IPS-20b (cell line): Measurements from ENCODE around the gene PRKACG.

Experiments used
- H3K27ac ChIP-seq: one replicate; pipeline ENCODE4 v1.5.1; 2013; ENCODE audit warnings: low read length
- H3K27me3 ChIP-seq: 2 replicates; pipeline ENCODE4 v1.6.1; 2013; ENCODE audit warnings: mild to moderate bottlenecking, low read length, inconsistent platforms; ENCODE audit not compliant: insufficient read depth
- H3K36me3 ChIP-seq: 2 replicates; pipeline ENCODE4 v1.6.1; 2013; ENCODE audit warnings: low read depth, mild to moderate bottlenecking, inconsistent platforms, low read length, moderate library complexity; ENCODE audit not compliant: insufficient read depth
- H3K4me1 ChIP-seq: 2 replicates; pipeline ENCODE4 v1.6.1; 2013; ENCODE audit warnings: mild to moderate bottlenecking, control low read depth, inconsistent platforms, low read length, moderate library complexity; ENCODE audit not compliant: insufficient read depth
- H3K4me3 ChIP-seq: 2 replicates; pipeline ENCODE4 v1.5.1; 2013; ENCODE audit warnings: mild to moderate bottlenecking, low read length, inconsistent platforms
- H3K9ac ChIP-seq: 2 replicates; pipeline ENCODE4 v1.6.1; 2013; ENCODE audit warnings: low read depth, mild to moderate bottlenecking, inconsistent platforms, low read length, moderate library complexity
- H3K9me3 ChIP-seq: 2 replicates; pipeline ENCODE4 v1.6.1; 2013; ENCODE audit warnings: mild to moderate bottlenecking, low read depth, low read length, inconsistent platforms; ENCODE audit not compliant: insufficient read depth

The PRKACG gene

DNA sequence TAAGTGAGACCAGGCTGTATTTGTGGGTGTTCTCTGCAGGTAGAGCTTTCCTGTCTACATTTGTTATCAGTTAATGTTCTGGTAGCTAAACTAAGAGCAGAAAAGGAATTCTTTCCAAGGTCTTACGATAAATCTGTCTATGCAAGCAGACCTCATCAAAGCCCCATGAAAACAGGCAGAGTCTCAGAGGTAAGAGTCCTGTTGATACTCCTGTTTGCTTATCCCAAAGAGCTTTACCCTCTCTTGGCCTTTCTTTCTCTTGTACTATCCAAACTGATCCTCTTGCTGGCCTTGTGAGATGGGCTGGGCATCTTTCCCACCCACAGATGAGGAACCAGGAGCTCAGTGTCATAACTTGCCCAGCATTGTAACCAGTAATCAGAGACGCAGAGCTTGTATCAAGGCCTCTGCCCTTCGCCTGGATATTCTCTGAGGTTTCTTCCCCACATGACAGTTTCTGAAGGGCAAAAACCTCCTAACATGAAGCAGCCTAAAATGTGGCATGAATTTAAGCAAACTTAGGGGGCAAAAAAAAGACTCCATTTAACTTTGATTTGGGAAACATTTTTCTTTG is 33.5 kb downstream of the PRKACG start:
- H3K9me3 ChIP-seq, result peaks cover 13% of the 10 kb centered on the region

DNA sequence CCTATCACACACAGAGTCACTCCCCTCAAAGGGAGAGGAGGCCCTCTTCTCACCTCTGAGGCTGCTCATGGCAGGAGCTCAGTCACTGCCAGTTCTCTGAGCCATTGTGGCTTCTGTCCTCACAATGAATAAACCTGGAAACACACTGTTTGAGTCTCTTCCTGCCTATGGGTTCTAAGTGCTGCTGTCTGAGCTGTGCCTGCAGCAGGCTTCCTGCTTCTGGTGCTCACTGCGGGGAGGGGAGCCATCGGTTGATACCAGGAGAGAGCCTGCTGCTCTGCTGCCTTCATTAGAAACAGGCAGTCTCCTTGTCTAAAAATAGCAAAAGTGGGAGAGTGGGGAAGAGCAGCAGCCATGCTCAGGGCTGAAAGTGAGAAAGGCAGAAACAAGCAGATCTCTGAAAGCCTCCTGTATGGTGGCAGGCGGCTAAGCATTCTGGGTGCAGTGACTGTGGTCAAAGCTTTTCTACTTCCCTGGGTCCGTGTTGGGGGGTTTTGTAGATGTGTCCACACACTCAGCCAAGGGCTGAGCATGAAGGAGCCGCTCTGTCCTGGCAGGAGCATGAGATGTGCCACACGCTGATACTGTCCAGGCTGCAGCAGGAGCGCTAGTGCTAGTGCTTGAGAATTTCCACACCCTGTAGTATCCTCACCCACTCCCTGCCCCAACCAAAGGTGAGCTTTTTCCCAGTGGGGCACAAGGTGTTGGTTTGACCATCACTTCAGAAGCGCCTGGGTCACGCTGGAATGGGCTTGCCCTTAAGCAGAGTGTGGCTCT is 34.2 kb downstream of the PRKACG start:
- Histone ChIP-seq H3K27ac (no peak overlapping the region), H3K9ac (0 out of 2 replicates have a peak overlapping the region, but pooled peaks have one; percentile 11), H3K4me1 (peaks cover 10% of the 10 kb centered on the region; the same call in 1 of the 2 replicates)

More for the DNA sequence above, 33.5 kb downstream of the PRKACG start:
- H3K27ac ChIP-seq, result no peak overlapping the region
- no peaks in the 10 kb centered on the region for H3K27me3 ChIP-seq
- H3K4me3 ChIP-seq, result no peak overlapping the region
- H3K9ac ChIP-seq, result 0 out of 2 replicates have a peak overlapping the region, but pooled peaks have one; percentile 11
- H3K4me1 ChIP-seq, result peaks cover 10% of the 10 kb centered on the region; the same call in 1 of the 2 replicates
- H3K36me3 ChIP-seq, result no peaks in the 10 kb centered on the region

DNA sequence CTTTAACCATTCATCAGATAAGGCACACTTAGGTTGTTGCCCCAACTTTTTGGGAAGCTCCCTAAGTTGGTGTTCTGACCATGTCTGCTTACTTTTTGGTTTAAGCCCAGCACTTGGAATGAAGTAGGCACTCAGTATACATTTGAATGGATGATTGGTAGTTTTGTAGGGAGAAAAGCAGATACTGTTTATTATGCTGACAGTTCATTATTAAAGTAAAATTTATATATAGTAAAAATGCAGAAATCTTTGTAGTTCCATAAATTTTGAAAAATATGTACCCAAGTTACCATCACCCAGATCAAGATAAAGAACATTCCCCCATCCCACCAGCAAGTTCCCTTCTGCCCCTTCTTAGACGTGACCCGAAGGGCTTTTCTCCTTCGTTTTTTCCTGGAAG is 35.4 kb downstream of the PRKACG start:
- Histone ChIP-seq H3K27ac (no peak overlapping the region), H3K9me3 (peaks cover 13% of the 10 kb centered on the region), H3K4me1 (peaks cover 10% of the 10 kb centered on the region; the same call in 1 of the 2 replicates), H3K36me3 (no peaks in the 10 kb centered on the region), H3K9ac (no peak overlapping the region), H3K27me3 (no peaks in the 10 kb centered on the region), H3K4me3 (no peak overlapping the region)

More for the DNA sequence above, 34.2 kb downstream of the PRKACG start:
- Histone ChIP-seq H3K4me3 (no peak overlapping the region), H3K36me3 (no peaks in the 10 kb centered on the region), H3K9me3 (peaks cover 13% of the 10 kb centered on the region), H3K27me3 (no peaks in the 10 kb centered on the region)

DNA sequence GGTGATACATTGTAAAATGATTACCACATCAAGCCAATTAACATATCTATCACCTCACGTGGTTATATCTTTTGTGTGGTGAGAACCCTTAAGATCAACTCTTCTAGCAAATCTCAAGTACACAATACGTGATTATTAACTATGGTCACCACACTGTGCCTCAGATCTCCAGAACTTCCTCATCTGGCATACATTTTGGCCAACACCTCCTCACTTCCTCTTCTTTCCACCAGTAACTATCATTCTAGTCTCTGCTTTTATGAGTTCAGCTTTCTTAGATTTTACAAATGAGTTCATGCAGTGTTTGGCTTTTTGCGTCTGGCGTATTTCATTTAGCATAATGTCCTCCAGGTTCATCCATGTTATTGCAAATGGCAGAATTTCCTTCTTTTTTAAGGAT is 35.8 kb downstream of the PRKACG start:
- no peaks in the 10 kb centered on the region for H3K27me3 ChIP-seq
- peaks cover 10% of the 10 kb centered on the region; the same call in 1 of the 2 replicates for H3K4me1 ChIP-seq

DNA sequence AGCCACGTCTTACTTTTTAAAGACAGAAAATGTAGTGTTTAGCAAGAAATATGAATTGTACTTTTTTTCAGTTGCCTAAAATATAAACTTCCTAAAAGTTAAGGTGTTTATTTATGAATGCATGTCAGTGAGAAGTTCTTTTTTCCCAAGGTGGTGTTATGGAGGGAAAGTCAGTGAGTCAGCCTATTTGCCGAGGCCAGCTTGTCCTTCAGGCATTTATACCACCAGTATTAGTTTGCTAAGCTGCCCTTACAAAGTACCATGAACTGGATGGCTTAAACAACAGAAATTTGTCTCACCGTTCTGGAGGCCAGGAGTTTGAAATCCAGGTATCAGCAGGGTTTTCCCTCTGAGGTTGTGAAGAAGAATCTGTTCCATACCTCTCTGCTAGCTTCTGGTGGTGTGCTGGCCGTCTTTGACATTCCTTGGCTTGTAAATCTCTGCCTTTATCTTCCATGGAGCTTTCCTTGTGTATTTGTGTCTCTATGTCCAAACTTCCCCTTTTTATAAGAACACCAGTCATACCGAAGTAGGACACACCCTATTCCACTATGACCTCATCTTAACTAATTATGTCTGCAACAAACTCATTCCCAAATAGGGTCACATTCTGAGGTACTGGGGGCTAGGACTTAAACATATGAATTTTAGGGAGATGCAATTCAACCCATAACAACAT is 38.4 kb downstream of the PRKACG start:
- Histone ChIP-seq H3K27ac (no peak overlapping the region), H3K4me1 (no peaks in the 10 kb centered on the region; the same call in 1 of the 2 replicates), H3K9ac (no peak overlapping the region), H3K27me3 (no peaks in the 10 kb centered on the region), H3K9me3 (peaks cover 13% of the 10 kb centered on the region), H3K4me3 (no peak overlapping the region), H3K36me3 (no peaks in the 10 kb centered on the region)

More for the DNA sequence above, 35.8 kb downstream of the PRKACG start:
- Histone ChIP-seq H3K9me3 (peaks cover 13% of the 10 kb centered on the region), H3K36me3 (no peaks in the 10 kb centered on the region), H3K9ac (no peak overlapping the region), H3K4me3 (no peak overlapping the region), H3K27ac (no peak overlapping the region)

DNA sequence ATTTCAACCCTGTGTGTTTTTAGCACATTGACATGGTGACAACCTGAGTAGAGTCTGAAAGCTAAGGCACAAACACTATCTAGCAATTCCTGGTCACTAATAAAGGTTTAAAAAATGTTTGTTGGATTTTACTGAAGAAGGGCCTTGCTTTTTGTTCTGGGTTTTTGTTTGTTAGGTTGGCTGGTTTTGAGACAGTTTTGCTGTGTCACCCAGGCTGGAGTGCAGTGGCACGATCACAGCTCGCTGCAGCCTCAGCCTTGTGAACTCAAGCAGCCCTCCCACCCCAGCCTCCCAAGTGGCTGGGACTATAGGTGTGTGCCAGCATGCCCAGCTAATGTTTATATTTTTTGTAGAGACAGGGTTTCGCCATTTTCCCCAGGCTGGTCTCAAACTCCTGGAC is 39.0 kb downstream of the PRKACG start:
- Histone ChIP-seq H3K9ac (no peak overlapping the region), H3K27me3 (no peaks in the 10 kb centered on the region), H3K9me3 (peaks cover 13% of the 10 kb centered on the region), H3K4me1 (no peaks in the 10 kb centered on the region; the same call in 1 of the 2 replicates), H3K36me3 (no peaks in the 10 kb centered on the region), H3K4me3 (no peak overlapping the region), H3K27ac (no peak overlapping the region)

DNA sequence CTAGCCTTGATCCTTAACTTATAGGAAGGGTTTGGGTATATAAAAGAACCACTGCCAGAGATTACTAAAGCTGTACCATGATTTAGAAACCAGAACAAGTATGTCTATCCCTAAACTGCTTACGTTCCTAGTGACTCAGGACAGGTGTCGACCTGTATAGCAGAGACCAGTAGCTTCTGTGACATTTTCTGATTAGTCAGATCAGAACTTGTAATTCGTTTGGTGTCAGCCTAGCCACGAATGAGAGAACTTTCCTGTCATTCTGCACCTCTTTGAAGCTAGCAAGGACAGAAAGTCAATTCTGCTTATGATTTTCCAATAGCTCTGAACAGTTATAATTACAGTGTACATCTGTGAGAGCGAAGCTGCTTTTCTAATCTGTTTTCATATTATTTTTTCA is 39.5 kb downstream of the PRKACG start:
- no peaks in the 10 kb centered on the region for H3K36me3 ChIP-seq
- no peaks in the 10 kb centered on the region for H3K27me3 ChIP-seq
- no peaks in the 10 kb centered on the region for H3K4me1 ChIP-seq
- no peak overlapping the region for H3K27ac ChIP-seq
- H3K4me3 ChIP-seq, result no peak overlapping the region
- H3K9me3 ChIP-seq, result peaks cover 13% of the 10 kb centered on the region
- no peak overlapping the region for H3K9ac ChIP-seq

DNA sequence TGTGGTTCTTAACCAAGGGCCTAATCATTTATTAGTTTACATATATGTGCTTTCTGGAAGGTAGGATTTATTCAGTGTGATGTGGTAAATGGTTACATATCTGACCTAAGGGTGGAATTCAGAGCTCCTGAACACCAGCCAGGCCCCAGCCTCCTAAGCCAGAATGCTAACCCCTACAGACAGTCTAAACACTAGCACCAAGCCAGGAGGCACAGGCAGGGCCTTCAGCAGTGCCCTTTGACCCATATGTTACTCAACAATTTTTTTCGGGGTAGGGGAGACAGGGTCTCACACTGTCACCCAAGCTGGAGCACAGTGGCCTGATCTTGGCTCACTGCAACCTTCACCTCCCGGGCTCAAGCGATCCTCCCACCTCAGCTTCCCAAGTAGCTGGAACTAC is 40.3 kb downstream of the PRKACG start:
- no peak overlapping the region for H3K4me3 ChIP-seq
- H3K4me1 ChIP-seq, result no peaks in the 10 kb centered on the region
- no peaks in the 10 kb centered on the region for H3K27me3 ChIP-seq
- no peaks in the 10 kb centered on the region for H3K36me3 ChIP-seq
- no peak overlapping the region for H3K27ac ChIP-seq
- no peak overlapping the region for H3K9ac ChIP-seq
- peaks cover 13% of the 10 kb centered on the region for H3K9me3 ChIP-seq

DNA sequence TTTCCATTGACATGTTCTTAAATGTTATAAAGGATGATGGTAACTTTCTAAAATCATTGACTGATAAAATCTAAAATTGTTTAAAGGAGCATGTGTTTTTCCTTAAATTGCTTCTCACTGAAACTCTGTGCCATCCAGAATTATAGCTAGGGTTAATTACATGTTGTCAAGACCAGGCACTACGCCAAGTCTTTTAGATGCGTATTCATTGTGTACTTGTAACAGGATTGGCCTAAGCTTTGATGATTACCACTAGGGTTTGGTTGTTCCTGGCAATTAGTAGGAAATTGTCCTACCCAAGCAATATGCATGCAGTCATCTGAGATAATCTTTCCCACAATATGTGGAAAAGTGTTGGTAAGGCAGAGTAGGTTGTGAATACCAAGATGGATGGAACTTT is 43.8 kb downstream of the PRKACG start:
- Histone ChIP-seq H3K36me3 (no peaks in the 10 kb centered on the region), H3K4me3 (no peak overlapping the region), H3K9ac (no peak overlapping the region), H3K27me3 (no peaks in the 10 kb centered on the region), H3K27ac (no peak overlapping the region), H3K4me1 (no peaks in the 10 kb centered on the region), H3K9me3 (no peaks in the 10 kb centered on the region)

DNA sequence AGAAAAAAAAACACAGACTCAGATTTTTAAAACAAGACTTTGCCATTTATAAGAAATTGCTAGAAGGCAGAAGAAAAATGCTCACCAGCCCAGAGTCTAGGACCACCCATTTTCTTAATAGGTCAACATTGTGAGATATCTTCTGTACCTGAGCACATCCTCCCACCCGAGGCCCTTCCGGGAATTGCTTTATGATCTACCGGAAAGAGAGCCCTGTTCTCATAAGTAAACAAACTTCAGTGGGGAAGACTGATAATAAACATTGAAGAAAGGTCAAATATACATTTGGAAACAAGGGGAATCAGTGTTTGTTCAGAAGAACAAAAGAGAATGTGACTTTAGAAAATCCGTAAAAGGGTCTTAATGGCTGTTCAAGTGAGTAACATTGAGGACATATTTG is 44.4 kb downstream of the PRKACG start:
- Histone ChIP-seq H3K36me3 (no peaks in the 10 kb centered on the region), H3K27me3 (no peaks in the 10 kb centered on the region), H3K27ac (no peak overlapping the region), H3K9ac (no peak overlapping the region), H3K4me3 (no peak overlapping the region), H3K4me1 (no peaks in the 10 kb centered on the region), H3K9me3 (no peaks in the 10 kb centered on the region)

DNA sequence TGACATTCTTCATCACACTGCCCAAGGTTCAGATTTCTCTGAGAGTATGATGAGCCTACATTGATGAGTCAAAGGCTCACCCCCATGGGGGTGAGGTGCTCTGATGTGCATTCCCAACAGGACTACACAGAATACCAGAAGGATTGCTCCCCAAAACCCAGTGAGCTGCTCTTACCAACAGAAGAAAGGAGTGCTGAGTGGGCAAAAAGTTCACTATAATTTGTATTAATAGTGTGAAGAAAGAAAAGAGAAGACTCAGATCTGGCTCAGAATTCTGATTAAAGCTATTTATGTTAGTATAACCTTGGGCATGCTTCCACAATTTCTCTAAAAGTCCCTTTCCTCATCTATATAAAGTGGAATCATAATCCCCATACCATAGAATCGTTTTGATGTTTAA is 46.1 kb downstream of the PRKACG start:
- Histone ChIP-seq H3K9me3 (no peaks in the 10 kb centered on the region), H3K36me3 (no peaks in the 10 kb centered on the region)

More for the DNA sequence above, 46.1 kb downstream of the PRKACG start:
- Histone ChIP-seq H3K9ac (no peak overlapping the region), H3K27me3 (no peaks in the 10 kb centered on the region), H3K27ac (no peak overlapping the region), H3K4me1 (no peaks in the 10 kb centered on the region), H3K4me3 (no peak overlapping the region)
